ENCODE data around the gene MAST4.

MAST4 gene

DNA sequence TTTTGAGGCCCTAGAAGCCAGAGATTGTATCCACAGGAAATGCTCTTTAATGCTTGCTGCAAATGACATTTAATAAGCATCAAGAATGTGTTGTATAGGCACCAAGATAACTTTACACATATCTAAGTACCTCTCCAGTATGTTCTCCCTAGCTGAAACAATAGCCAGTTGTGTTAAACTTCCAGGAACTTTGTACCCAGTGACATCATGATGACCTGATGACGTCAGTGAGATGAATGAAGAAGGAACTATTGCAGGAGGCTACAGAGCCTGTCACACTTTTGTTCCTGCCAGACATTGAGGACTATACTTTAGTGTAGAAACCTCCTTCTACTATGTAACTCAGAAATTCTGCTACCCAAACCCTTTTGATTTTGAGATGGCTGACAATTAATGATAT, 470.6 kb downstream of the MAST4 start:
- Histone ChIP-seq H3K36me3 (replicated peaks) (no peaks in the 10 kb centered on the region), H3K4me3 (ENCODE audit: low read depth, low read length) (no peak overlapping the region), H3K27ac (no peak overlapping the region), H3K27me3 (replicated peaks) (no peaks in the 10 kb centered on the region)
- no peak for DNase-seq
- no peak for TF ChIP-seq CTCF (IDR thresholded peaks at IDR 0.05; ENCODE audit: low read depth, low read length, missing control alignments)
- in situ Hi-C loops (cut with HindIII; ENCODE audit: low pct_ligation_motif_present, low sequenced_read_pairs): no loop called here

DNA sequence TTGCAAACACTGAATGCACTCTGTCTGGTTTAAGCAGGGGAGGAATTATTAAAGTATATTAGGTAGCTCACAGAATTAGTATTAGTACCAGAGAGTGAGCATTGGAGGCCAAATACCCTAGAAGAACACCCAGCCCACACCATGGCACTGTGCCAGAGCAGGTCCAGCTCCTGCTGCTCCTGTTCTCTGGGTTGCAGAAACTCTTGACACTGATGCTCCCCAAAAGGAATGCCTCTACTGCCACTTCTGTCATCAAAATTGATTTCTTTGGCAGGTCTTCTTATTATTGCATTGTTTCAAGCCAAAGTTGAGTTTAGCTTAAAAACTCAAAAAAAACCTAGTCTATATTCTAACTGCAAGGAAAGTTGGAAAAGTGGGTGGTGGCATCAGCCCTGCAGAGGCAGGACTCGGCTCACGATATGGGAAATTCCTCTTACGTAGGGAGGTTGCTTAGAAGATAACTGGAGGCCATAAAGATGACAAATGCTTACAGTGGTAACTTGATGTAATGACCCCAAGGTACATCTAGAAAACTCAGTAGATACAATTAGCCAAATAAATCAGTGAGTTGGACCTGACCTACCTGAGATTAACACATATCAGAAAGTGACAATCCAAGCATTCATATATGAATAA, 477.0 kb downstream of the MAST4 start:
- TF ChIP-seq CTCF (IDR thresholded peaks at IDR 0.05; ENCODE audit: low read depth, low read length, missing control alignments): no peak
- in situ Hi-C loops (cut with HindIII; ENCODE audit: low pct_ligation_motif_present, low sequenced_read_pairs): no loop called here
- H3K27me3 ChIP-seq (replicated peaks): no peaks in the 10 kb centered on the region

DNA sequence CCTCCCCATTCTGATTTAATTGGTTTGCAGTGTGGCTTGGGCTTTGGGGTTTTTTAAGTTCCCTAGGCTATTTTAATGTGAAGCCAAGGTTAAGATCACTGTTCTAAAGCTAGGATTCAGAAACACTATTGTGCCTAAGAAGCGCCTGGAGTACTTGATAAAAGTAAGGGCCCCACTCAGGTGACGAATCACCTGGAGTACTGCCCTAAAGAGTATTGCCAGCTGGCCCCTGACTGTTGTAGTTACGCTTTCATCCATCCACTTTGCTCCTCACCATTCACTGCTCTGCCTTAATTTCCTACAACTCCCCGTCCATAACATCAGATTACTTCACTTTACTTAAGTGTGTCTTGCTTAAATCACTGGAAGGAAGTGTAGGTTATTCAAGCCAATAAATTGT, 481.1 kb downstream of the MAST4 start:
- H3K4me3 ChIP-seq (ENCODE audit: low read depth, low read length): no peak overlapping the region
- no peak overlapping the region for H3K27ac ChIP-seq
- H3K36me3 ChIP-seq (replicated peaks): no peaks in the 10 kb centered on the region
- no peak for DNase-seq
- H3K27me3 ChIP-seq (replicated peaks): no peaks in the 10 kb centered on the region
- TF ChIP-seq CTCF (IDR thresholded peaks at IDR 0.05; ENCODE audit: low read depth, low read length, missing control alignments): no peak
- in situ Hi-C loops (cut with HindIII; ENCODE audit: low pct_ligation_motif_present, low sequenced_read_pairs): no loop called here

More for the DNA sequence above, 477.0 kb downstream of the MAST4 start:
- Histone ChIP-seq H3K27ac (no peak overlapping the region), H3K36me3 (replicated peaks) (no peaks in the 10 kb centered on the region), H3K4me3 (ENCODE audit: low read depth, low read length) (no peak overlapping the region)
- no peak for DNase-seq

GRCh38 chr5:67081261-67081660, 485.1 kb downstream of the MAST4 start:
- H3K4me3 ChIP-seq (ENCODE audit: low read depth, low read length): no peak overlapping the region
- no peaks in the 10 kb centered on the region for H3K27me3 ChIP-seq (replicated peaks)
- TF ChIP-seq CTCF (IDR thresholded peaks at IDR 0.05; ENCODE audit: low read depth, low read length, missing control alignments): no peak
- in situ Hi-C loops (cut with HindIII; ENCODE audit: low pct_ligation_motif_present, low sequenced_read_pairs): no loop called here
- H3K36me3 ChIP-seq (replicated peaks): no peaks in the 10 kb centered on the region
- H3K27ac ChIP-seq: no peak overlapping the region
- DNase-seq: no peak

GRCh38 chr5:67082941-67083340, 486.7 kb downstream of the MAST4 start:
- DNase-seq: no peak
- Histone ChIP-seq H3K27ac (no peak overlapping the region), H3K4me3 (ENCODE audit: low read depth, low read length) (no peak overlapping the region), H3K36me3 (replicated peaks) (no peaks in the 10 kb centered on the region), H3K27me3 (replicated peaks) (no peaks in the 10 kb centered on the region)
- in situ Hi-C loops (cut with HindIII; ENCODE audit: low pct_ligation_motif_present, low sequenced_read_pairs): no loop called here
- no peak for TF ChIP-seq CTCF (IDR thresholded peaks at IDR 0.05; ENCODE audit: low read depth, low read length, missing control alignments)

GRCh38 chr5:67085616-67086015, 489.4 kb downstream of the MAST4 start:
- H3K27ac ChIP-seq: no peak overlapping the region
- no peak for DNase-seq
- H3K36me3 ChIP-seq (replicated peaks): no peaks in the 10 kb centered on the region
- TF ChIP-seq CTCF (IDR thresholded peaks at IDR 0.05; ENCODE audit: low read depth, low read length, missing control alignments): no peak
- in situ Hi-C loops (cut with HindIII; ENCODE audit: low pct_ligation_motif_present, low sequenced_read_pairs): no loop called here
- no peaks in the 10 kb centered on the region for H3K27me3 ChIP-seq (replicated peaks)
- no peak overlapping the region for H3K4me3 ChIP-seq (ENCODE audit: low read depth, low read length)

Data from brain microvascular endothelial cell (primary cell).